ENCODE measurements around the gene MARS1. TPM values are rescaled to one million over a fixed set of nuclear protein-coding genes. Genes with fewer than 3 reads are reported as not detected.

MARS1 gene
- total and polyA plus RNA-seq, 12 donors: 56.7 to 108 (median 75.6) TPM

GRCh38 chr12:57449375-57449774 lies 38.5 kb upstream of the MARS1 start:
- no peak overlapping the region for H3K27ac ChIP-seq
- 97 to 98% methylated on average over 7 of the region's 7 CpGs for WGBS, 2 donors
- no peaks in the 10 kb centered on the region for H3K36me3 ChIP-seq
- no peaks in the 10 kb centered on the region for H3K9me3 ChIP-seq
- no peak for TF ChIP-seq CTCF (IDR thresholded peaks at IDR 0.05)
- ATAC-seq (no peak), DNase-seq (no peak)
- no peaks in the 10 kb centered on the region for H3K27me3 ChIP-seq
- H3K4me3 ChIP-seq: no peak overlapping the region
- peaks cover 0 to 23% (median 9%) of the 10 kb centered on the region in 9 donors for H3K4me1 ChIP-seq
- intact Hi-C loops (cut with DNase I): no loop called here

GRCh38 chr12:57450057-57450456 lies 37.8 kb upstream of the MARS1 start:
- H3K36me3 ChIP-seq: no peaks in the 10 kb centered on the region

GRCh38 chr12:57451233-57451778 lies 36.6 kb upstream of the MARS1 start:
- H3K4me3 ChIP-seq: no peak overlapping the region
- no peak for ATAC-seq
- peak overlapping the region in 8 of 10 donors; percentile 41 to 95 (median 86) for H3K27ac ChIP-seq
- TF ChIP-seq CTCF (IDR thresholded peaks at IDR 0.05): no peak
- H3K27me3 ChIP-seq: no peaks in the 10 kb centered on the region
- no peak for DNase-seq
- intact Hi-C loops (cut with DNase I): loop anchor here in 5 of 10 donors (5.0 to 10.0 kb wide), 4 partner anchors 139 to 189 kb away; no protein-coding TSS in a partner anchor
- H3K4me1 ChIP-seq: peaks cover 0 to 26% (median 9%) of the 10 kb centered on the region in 9 donors
- 79 to 89% methylated on average over 6 of the region's 6 CpGs for WGBS, 2 donors
- H3K36me3 ChIP-seq: no peaks in the 10 kb centered on the region
- no peaks in the 10 kb centered on the region for H3K9me3 ChIP-seq

More at GRCh38 chr12:57450057-57450456, 37.8 kb upstream of the MARS1 start:
- no peak for DNase-seq
- H3K27me3 ChIP-seq: no peaks in the 10 kb centered on the region
- intact Hi-C loops (cut with DNase I): loop anchor here in 5 of 10 donors (5.0 to 10.0 kb wide), 4 partner anchors 138 to 188 kb away; no protein-coding TSS in a partner anchor
- H3K4me1 ChIP-seq: peaks cover 0 to 23% (median 9%) of the 10 kb centered on the region in 9 donors
- H3K4me3 ChIP-seq: no peak overlapping the region
- H3K27ac ChIP-seq: no peak overlapping the region
- WGBS, 2 donors: 79 to 97% methylated on average over 3 of the region's 3 CpGs
- no peaks in the 10 kb centered on the region for H3K9me3 ChIP-seq
- ATAC-seq: no peak
- no peak for TF ChIP-seq CTCF (IDR thresholded peaks at IDR 0.05)

- intact Hi-C loops (cut with DNase I): loop anchor here in 9 of 10 donors (2.0 to 10.0 kb wide), 9 partner anchors 22 to 190 kb away; partner anchors contain the start of gene R3HDM2 (in 2 of the 9)
- no peaks in the 10 kb centered on the region for H3K36me3 ChIP-seq
- peak; percentile 84 to 93 (median 90) for ATAC-seq
- peak overlapping the region; percentile 38 to 95 (median 84) for H3K27ac ChIP-seq
- TF ChIP-seq CTCF (IDR thresholded peaks at IDR 0.05): no peak
- H3K27me3 ChIP-seq: no peaks in the 10 kb centered on the region
- no peaks in the 10 kb centered on the region for H3K9me3 ChIP-seq
- peak; percentile 42 to 75 for DNase-seq
- peaks cover 0 to 26% (median 9%) of the 10 kb centered on the region in 9 donors for H3K4me1 ChIP-seq
- H3K4me3 ChIP-seq: peak overlapping the region in 3 of 10 donors; percentile 8 to 10 (median 10)
- 4 to 11% methylated on average over 9 of the region's 9 CpGs for WGBS, 2 donors
Observed at GRCh38 chr12:57452181-57452936, 35.5 kb upstream of the MARS1 start.
